ENCODE results near the gene TMED1.
"Not testable (repeated sequence)": the region's sequence is repeated elsewhere in the genome, so short reads cannot be mapped to it uniquely, and the experiment has no call there.

The TMED1 gene, protein sequence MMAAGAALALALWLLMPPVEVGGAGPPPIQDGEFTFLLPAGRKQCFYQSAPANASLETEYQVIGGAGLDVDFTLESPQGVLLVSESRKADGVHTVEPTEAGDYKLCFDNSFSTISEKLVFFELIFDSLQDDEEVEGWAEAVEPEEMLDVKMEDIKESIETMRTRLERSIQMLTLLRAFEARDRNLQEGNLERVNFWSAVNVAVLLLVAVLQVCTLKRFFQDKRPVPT

GRCh38 chr19:10835754-10836478 lies at the start of gene TMED1:
TMED1 (minus strand) TSS chr19:10836212; CDS start chr19:10836191, 21 bp downstream.
- peak; percentile 97 for DNase-seq

DNA sequence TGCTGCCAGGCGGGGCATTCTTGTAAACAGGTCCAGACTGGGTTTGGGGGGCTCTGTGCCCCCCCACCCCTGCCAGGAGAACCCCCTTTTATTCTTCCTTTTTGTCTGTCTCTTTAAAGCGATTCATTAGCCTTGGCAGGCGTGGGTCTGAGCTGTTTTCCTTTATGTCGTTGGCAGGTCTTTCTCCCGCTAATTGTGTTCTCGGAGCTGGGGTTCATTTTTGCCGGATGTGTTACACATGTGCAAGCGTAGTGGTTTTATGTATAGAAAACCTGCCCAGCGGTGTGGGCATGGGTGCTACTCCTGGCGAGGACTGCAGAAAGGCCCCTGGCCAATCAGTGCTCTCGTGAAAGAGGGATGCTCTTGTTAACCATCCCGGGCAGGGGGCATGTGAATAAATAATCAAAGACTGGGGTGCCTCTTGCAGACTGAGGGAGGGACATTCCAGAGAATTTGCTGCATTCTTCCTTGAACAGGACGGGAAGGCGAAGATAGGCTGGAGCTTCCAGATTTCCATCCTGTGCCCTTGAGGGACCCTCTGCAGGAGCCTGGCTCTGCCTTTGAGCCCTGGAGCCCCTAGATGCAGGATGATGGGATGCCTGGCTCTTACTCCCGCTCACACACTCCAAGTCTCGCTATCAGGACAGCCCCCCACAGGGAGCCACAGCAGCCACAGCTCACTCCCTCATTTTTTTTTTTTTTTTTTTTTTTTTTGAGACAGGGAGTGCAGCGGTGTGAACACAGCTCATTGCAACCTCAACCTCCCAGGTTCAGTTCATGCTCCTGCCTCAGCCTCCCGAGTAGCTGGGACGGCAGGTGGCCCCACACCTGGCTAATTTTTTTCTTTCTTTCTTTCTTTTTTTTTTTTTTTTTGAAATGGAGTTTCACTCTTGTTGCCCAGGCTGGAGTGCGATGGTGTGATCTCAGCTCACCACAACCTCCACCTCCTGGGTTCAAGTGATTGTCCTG lies 49.5 kb upstream of the TMED1 start:
- no peak for DNase-seq

DNA sequence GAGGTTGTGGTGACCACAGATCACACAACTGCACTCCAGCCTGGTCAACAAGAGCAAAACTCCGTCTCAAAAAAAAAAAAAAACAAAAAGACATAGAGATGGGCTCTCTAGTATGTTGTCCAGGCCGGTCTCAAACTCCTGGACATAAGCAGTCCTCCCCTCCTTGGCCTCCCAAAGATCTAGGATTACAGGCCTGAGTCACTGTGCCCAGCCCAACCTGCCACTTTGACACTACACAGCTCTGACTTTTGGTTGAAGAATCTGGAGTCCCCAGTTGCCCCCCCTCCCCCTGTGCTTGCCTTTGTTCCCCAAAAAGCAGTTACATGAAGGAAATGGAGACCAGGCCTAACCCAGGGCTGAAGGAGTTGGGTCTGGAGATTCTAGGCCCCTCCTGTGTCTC lies 48.3 kb upstream of the TMED1 start:
- no peak for DNase-seq

DNA sequence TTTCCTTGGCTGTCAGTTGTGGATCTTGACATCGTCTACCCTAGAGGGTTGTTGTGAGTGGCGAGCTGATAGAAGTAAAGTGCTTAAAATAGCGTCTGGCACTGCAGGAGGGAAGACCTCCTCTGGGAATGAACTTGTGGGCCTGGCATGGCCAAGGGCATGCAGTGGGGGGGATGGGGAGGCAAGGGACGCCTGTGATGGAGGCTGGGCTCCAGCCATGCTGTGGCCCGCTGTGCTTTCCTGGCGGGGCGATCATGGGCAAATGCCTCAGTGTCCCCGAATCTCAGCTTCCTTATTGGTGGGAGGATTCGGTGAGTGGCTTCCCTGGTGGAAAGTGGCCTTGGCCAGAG lies 46.1 kb upstream of the TMED1 start:
- no peak for DNase-seq

DNA sequence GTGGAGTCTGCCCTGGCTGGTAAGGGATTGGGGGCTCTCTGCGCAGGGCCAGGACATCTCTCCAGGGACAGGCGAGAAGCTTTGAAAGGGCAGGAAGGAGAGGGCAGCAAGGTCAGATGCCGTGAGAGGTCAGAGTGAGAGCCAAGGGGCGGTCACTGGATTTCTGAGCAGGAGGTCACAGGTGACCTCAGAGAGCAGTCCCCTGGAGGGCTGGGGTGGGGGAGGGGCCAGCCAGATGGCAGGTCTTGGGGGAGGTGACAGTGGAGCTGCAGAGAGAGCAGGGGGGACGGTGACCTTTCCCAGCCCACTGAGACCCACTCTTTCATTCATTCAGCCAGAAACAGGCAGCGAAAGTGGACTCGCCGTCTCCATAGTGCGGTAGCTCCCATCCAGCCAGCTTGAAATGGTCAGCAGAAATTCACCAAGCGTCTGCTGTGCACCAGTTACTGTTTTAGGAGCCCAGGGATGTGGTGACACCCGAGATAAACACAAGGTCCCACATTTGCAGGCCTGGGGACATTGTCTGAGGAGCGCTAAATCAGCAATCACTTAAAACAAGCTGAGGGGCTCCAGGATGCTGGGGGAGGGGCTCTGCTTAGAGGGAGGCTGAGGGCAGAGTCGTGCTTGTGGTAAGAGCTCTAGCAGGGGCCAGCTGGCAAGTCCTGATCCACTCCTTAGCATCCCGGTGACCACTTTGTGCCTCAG lies 45.5 kb upstream of the TMED1 start:
- no peak for DNase-seq

DNA sequence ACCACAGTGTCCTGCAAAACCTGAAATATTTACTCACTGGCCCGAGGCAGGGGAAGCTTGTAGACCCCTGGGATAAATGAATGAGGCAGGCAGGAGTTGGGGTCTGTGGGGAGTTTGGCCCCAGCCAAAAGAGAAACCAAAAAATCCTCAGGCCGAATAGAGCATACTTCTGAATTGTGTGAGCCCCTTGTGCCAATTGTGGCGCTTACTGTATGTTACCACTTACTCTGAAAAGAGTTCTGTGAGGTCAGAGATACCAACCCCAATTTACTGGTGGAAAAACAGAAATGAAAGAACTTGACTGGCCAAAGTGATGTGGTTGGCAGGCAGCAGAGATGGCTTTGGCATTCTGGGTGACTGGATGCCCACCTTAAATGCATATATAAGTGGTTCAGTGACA lies 42.2 kb upstream of the TMED1 start:
- DNase-seq: no peak

DNA sequence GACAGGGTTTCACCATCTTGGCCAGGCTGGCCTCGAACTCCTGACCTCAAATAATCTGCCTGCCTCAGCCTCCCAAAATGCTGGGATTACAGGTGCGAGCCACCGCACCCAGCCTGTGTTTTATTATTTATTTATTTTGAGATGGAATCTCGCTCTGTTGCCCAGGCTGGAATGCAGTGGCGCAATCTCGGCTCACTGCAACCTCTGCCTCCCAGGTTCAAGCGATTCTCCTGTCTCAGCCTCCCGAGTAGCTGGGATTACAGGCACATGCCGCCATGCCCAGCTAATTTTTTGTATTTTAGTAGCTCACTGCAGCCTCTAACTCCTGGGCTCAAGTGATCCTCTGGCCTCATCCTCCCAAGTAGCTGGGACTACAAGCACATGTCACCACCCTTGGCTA lies 41.6 kb upstream of the TMED1 start:
- not testable (repeated sequence) for DNase-seq

- DNase-seq: peak; percentile 57
Observed at GRCh38 chr19:10876459-10877240, 40.6 kb upstream of the TMED1 start.

DNA sequence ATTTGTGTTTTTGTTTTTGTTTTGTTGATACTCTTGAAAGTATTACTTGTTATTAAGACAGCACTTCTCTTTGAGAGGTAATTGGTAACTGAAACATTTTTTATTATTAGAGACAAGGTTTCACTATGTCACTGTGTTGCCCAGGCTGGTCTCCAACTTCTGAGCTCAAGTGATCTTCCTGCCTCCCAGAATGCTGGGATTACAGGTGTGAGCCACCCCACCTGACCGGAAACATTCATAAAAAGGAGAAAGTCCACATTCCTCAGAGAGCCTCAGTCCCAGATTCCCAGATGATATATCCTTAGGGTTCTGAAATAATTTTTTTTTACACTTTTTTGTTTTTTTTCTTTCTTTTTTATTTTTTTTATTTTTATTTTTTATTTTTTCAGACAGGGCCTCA lies 38.0 kb upstream of the TMED1 start:
- no peak for DNase-seq

DNA sequence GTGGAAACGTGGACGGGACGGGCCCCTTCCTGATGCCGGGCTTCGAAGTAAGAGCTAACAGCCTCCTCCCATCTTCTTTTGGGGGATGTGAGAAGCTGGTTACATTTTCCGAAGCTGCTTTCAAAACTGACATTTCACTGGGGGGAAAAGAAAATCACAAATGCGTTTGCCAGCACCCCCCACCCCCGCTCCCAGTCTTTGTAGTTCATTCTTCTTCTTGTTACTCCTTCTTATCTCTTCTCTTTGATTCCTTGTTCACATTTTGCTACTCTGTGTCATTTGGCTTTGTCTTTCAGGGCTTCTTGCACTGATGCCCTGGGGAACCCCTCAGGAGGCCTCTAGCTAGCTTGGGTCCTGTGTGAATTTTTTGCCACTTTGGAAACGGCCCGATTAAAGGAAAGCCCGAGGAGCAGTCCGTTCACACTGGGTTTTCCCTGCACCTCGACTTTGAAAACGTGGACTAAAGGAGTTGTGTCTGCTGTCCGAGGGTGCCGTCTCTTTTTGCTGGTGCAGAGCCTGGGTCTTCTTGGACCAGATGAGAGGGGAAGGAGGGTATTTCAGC lies 36.6 kb upstream of the TMED1 start:
- no peak for DNase-seq

GRCh38 chr19:10871711-10872545 lies 35.9 kb upstream of the TMED1 start:
- peak; percentile 72 for DNase-seq

DNA sequence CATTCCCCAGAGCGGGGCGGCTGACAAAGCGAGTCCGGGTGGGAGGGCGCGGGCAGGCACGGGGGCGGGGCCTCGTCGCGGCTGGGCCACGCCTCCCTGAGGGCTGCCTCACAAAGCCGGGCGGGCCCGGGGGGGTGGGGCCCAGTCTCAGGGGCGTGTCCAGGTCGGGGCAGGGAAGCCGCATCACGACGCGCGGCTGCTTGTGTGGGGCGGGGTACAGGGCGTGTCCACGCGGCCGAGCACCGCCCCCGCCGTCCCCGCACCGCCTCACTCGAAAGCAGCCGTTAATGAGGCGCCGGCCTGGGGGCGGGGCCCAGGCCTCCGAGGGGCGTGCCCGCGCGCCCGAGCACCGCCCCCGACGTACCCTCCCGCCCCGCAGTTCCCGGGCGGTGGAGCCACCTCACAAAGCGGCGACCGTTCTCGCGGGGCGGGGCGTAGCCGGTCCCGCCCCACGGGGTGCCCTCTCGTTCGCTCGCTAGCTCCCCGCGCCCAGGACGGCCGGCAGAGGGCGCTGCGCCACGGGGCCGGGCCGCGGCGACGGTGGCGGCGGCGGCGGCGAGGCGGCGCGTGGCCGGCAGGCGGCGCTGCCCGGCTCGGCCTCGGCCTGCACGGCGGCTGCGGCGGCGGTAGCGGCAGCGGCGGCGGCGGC lies 35.1 kb upstream of the TMED1 start, which contains the start of gene CARM1:
Gene CARM1, plus strand, starts transcription at position 599 of the 649 bp plus-strand sequence. CDS start 150 bp downstream, outside the sequence.
- peak; percentile 99 for DNase-seq

GRCh38 chr19:10870501-10870954 lies 34.5 kb upstream of the TMED1 start:
- DNase-seq: no peak

DNA sequence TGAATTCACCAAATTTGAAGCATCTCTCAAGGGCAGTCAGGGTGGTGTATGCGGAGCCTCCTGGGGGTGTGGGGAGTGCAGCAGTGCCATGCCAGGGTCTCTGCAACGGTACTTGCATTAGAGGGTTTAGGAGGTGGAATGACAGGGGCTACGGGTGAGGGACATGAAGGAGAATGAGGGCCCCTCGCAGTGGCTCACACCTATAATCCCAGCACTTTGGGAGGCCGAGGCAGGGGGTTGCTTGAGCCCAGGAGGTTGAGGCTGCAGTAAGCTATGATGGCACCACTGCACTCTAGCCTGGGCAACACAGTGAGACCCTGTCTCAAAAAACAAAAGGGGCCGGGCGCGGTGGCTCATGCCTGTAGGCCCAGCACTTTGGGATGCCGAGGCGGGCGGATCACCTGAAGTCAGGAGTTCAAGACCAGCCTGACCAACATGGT lies 33.9 kb upstream of the TMED1 start:
- DNase-seq: not testable (repeated sequence)

- DNase-seq: no peak
Observed at GRCh38 chr19:10868872-10869547, 33.0 kb upstream of the TMED1 start.

GRCh38 chr19:10866495-10866894 lies 30.5 kb upstream of the TMED1 start:
- no peak for DNase-seq

- DNase-seq: peak; percentile 92
Observed at GRCh38 chr19:10864538-10864899, 28.5 kb upstream of the TMED1 start.

GRCh38 chr19:10863107-10863717 lies 27.2 kb upstream of the TMED1 start:
- no peak for DNase-seq

DNA sequence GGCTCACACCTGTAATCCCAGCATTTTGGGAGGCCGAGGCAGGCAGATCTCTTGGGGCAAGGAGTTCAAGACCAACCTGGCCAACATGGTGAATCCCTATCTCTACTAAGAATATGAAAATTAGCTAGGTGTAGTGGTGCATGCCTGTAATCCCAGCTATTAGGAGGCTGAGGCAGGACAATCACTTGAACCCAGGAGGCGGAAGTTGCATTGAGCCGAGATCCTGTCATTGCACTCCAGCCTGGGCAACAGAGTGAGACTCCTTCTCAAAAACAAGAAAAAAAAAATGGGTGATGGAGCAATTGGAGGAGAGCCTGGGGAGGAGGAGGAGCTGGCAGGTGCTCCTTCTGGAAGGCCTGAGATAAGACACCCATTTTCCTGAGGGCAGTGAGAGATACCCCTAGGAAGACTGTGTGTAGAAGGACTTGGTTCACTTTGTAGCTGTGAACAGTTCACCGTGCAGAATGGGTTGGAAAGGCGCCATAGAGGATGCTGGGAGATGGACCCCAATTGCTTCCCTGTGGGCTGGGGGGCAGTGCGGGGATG lies 26.6 kb upstream of the TMED1 start:
- DNase-seq: no peak

Data from activated CD8-positive, alpha-beta memory T cell treated with anti-CD3 and anti-CD28 coated beads, Interleukin-2, amount 50 U/mL, for 48 hours (primary cell).